PFSK-1 (cell line): ENCODE results near the gene ABHD17A.

Source experiments
- FOXP2 ChIP-seq: optimal IDR thresholded peaks from 2 replicates; pipeline ENCODE3; 2011; ENCODE audit warnings: borderline replicate concordance, control low read depth, inconsistent platforms; ENCODE audit not compliant: insufficient read depth; ENCODE audit errors: extremely low read length, extremely low read depth
- POLR2AphosphoS5 ChIP-seq: IDR thresholded peaks from 2 replicates; pipeline ENCODE4 v1.6.1; 2012; ENCODE audit warnings: low read depth, mild to moderate bottlenecking, control low read depth, low read length, moderate library complexity
- SIN3A ChIP-seq: IDR thresholded peaks from 2 replicates; pipeline ENCODE4 v1.6.1; 2012; ENCODE audit warnings: mild to moderate bottlenecking, low read length, moderate library complexity, borderline replicate concordance; ENCODE audit not compliant: insufficient read depth
- TAF1 ChIP-seq: IDR thresholded peaks from 2 replicates; pipeline ENCODE4 v1.6.1; 2012; ENCODE audit warnings: low read length, control low read depth, borderline replicate concordance; ENCODE audit not compliant: insufficient read depth
- TF ChIP-seq, protein P1 (sequence below), 2 experiments: IDR thresholded peaks; 2 replicates each; pipeline versions ENCODE4 v1.6.1 to v1.8.0; 2011 to 2012; ENCODE audit warnings: low read depth in 2 of 2, low read length in 2 of 2, control low read depth in 1 of 2, inconsistent platforms in 1 of 2, mild to moderate bottlenecking in 1 of 2, moderate library complexity in 1 of 2; ENCODE audit not compliant: insufficient read depth in 1 of 2

Gene ABHD17A

DNA sequence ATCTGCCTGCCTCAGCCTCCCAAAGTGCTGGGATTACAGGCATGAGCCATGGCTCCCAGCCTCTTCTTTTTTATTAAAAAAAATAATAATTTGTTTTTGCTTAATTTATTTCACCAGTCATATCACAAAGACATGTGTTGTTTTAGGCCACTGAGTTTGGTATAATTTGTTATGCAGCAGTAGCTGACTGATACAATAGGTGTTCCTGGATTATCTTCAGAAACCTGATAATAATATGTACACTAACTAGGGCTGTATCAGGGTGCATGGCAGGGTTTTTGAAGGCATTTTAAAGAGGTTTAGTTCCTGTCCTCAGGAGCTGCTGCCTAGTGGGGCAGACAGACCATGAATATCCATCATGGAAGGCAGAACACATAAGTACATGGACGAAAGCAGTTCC lies 46.1 kb upstream of the ABHD17A start:
- TF ChIP-seq TAF1 (no peak), FOXP2 (no peak), POLR2AphosphoS5 (no peak), SIN3A (no peak)
- TF ChIP-seq, protein P1, sequence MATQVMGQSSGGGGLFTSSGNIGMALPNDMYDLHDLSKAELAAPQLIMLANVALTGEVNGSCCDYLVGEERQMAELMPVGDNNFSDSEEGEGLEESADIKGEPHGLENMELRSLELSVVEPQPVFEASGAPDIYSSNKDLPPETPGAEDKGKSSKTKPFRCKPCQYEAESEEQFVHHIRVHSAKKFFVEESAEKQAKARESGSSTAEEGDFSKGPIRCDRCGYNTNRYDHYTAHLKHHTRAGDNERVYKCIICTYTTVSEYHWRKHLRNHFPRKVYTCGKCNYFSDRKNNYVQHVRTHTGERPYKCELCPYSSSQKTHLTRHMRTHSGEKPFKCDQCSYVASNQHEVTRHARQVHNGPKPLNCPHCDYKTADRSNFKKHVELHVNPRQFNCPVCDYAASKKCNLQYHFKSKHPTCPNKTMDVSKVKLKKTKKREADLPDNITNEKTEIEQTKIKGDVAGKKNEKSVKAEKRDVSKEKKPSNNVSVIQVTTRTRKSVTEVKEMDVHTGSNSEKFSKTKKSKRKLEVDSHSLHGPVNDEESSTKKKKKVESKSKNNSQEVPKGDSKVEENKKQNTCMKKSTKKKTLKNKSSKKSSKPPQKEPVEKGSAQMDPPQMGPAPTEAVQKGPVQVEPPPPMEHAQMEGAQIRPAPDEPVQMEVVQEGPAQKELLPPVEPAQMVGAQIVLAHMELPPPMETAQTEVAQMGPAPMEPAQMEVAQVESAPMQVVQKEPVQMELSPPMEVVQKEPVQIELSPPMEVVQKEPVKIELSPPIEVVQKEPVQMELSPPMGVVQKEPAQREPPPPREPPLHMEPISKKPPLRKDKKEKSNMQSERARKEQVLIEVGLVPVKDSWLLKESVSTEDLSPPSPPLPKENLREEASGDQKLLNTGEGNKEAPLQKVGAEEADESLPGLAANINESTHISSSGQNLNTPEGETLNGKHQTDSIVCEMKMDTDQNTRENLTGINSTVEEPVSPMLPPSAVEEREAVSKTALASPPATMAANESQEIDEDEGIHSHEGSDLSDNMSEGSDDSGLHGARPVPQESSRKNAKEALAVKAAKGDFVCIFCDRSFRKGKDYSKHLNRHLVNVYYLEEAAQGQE (IDR thresholded peaks at IDR 0.05; ENCODE audit: insufficient read depth in 1 of 2, low read depth in 2 of 2, low read length in 2 of 2) = no peak

GRCh38 chr19:1929021-1929742 lies 43.9 kb upstream of the ABHD17A start:
- TF ChIP-seq FOXP2 (peak; percentile 37), TAF1 (no peak)
- TF ChIP-seq, protein P1 (IDR thresholded peaks at IDR 0.05; ENCODE audit: insufficient read depth in 1 of 2, low read depth in 2 of 2, low read length in 2 of 2) = no peak

DNA sequence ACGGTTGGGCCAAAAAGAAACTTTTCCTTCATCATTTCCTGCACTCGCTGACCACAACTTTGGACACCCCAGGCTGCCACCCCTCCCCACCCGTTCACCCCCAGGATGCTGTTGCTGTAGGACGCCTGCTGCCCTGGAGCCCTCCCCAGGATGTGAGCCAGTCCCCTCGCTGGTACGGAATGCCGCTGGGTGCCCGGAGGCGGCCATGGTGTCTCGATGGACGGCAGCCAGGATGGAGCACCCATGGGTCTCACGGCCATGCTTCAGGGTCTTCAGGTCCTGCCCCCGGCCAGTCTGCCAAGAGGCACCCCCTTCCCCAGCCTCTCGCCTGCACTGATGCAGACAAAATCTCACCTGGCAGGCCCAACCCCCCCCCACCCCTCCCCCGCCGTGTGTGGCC lies 40.2 kb upstream of the ABHD17A start:
- TF ChIP-seq POLR2AphosphoS5 (no peak), FOXP2 (no peak), SIN3A (no peak), TAF1 (no peak)
- TF ChIP-seq, protein P1 (IDR thresholded peaks at IDR 0.05; ENCODE audit: insufficient read depth in 1 of 2, low read depth in 2 of 2, low read length in 2 of 2) = no peak

DNA sequence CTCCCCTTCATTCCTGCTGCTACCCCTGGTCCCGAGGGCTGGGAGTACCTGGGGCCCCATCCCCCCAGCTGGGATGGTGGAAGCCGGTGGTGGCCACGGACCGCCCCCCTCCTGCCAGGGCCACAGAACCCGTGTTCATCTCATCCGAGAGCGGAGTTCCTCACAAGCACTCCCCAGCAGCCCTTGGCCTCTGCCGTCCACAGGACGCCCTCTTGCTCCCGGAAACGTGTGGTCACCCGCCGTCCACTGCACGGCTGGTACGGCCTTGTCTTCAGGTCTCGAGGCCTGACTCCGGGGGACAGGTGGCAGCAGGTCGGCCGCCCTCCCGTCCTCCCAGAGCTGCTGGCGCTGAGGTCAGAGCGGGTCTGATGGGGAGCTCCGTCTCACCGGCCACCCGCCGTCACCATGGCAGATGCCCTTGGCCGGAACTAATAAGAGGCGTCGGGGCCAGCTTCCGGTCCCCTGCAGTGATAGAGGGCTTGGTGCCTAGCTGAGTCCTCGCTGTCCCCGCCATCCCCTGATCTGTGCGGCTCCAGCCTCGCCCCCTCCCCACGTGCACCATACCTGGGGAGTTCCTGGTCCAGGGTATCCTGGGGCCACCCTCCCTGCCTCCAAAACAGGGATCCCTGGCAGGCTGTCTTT lies 39.1 kb upstream of the ABHD17A start:
- TF ChIP-seq, protein P1 (IDR thresholded peaks at IDR 0.05; ENCODE audit: insufficient read depth in 1 of 2, low read depth in 2 of 2, low read length in 2 of 2) = no peak
- no peak for TF ChIP-seq POLR2AphosphoS5
- no peak for TF ChIP-seq TAF1
- no peak for TF ChIP-seq FOXP2
- no peak for TF ChIP-seq SIN3A

DNA sequence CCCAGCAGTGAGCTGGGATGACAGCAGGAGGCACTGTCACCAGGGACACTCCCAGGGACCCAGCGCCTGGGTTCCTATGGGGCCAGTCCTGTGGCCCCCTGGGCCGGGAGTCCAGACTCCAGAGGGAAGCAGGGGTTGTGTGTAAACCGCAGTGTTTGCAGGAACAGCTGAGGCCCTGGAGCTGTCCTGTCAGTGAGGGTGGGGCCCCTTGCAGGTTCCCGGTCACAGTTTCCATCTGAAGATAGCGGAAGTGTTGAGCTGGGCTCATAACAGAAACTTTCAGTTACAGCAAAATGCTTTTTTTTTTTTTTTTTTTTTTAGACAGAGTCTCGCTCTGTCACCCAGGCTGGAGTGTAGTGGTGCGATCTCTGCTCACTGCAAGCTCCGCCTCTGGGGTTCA lies 38.0 kb upstream of the ABHD17A start:
- TF ChIP-seq TAF1 = no peak
- no peak for TF ChIP-seq FOXP2
- no peak for TF ChIP-seq POLR2AphosphoS5
- no peak for TF ChIP-seq SIN3A
- TF ChIP-seq, protein P1 (IDR thresholded peaks at IDR 0.05; ENCODE audit: insufficient read depth in 1 of 2, low read depth in 2 of 2, low read length in 2 of 2) = no peak
